HG02798 (cell line): ENCODE measurements around the gene ASXL1.
"Not testable (repeated sequence)": the region's sequence is repeated elsewhere in the genome, so short reads cannot be mapped to it uniquely, and the experiment has no call there.

Experiments used
- ATAC-seq: cut with Tn5 transposase; IDR thresholded peaks from one replicate; pipeline ENCODE4 v1.9.1; 2021; ENCODE audit warnings: mild to moderate bottlenecking; ENCODE audit not compliant: unreplicated experiment, poor library complexity

The ASXL1 gene

DNA sequence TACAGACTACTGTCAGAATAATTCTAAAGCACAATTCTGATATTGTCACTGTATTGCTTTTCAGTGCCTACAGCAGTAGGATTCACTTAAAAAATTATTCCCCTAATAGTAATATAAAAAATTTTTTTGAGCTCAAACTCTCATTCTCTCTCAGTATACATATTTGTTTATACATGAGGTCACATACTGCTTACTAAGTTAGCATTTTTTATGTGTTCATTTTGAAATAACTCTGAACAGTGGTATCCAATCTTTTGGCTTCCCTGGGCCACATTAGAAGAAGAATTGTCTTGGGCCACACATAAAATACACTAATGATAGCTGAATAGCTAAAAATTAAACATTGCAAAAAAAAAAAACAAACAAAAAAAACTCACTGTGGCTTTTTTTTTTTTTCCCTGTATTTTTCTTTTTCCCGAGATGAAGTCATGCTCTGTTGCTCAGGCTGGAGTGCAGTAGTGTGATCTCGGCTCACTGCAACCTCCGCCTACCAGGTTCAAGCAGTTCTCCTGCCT lies 38.6 kb downstream of the ASXL1 start:
- no peak for ATAC-seq

DNA sequence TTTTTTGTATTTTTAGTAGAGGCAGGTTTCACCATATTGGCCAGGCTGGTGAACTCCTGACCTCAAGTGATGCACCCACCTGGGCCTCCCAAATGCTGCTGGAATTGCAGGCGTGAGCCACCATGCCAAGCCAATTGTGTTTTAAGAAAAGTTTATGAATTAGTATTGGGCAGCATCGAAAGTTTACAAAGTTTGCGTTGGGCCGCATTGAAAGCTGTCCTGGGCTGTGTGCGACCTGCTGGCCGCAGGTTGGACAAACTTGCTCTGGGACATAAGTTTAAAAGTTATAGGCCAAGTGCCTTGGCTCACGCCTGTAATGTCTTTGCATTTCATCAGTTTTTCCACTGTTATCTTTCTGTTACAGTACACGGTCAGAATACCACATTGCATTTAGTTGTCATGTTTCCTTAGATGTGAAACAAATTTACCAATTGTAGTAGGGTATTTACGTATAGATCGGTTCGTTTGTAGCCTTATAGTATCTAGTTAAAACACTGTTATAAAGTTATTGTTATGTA lies 39.5 kb downstream of the ASXL1 start:
- ATAC-seq, result no peak

DNA sequence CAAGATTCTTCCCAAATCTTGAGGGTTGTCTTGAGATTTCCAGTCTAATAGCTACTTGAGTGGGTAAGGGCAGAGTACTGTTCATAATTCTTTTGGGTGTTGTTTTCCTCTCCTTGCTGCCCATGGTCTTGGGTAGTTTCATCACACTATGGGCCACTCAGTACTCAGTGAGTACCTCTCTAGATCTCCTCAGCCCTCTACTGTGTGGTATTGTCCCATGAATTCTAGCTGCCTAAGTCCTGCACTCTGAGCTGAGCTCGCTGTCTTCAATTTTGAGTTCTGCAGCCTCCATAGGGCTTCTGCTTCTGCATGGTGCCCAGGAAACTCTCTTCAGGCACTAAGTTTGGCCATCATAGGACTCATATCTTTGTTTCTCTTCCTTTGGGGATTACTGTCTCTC lies 42.3 kb downstream of the ASXL1 start:
- no peak for ATAC-seq

- no peak for ATAC-seq
Observed at GRCh38 chr20:32404017-32404416, 45.9 kb downstream of the ASXL1 start.

- no peak for ATAC-seq
Observed at GRCh38 chr20:32406701-32407100, 48.6 kb downstream of the ASXL1 start.

DNA sequence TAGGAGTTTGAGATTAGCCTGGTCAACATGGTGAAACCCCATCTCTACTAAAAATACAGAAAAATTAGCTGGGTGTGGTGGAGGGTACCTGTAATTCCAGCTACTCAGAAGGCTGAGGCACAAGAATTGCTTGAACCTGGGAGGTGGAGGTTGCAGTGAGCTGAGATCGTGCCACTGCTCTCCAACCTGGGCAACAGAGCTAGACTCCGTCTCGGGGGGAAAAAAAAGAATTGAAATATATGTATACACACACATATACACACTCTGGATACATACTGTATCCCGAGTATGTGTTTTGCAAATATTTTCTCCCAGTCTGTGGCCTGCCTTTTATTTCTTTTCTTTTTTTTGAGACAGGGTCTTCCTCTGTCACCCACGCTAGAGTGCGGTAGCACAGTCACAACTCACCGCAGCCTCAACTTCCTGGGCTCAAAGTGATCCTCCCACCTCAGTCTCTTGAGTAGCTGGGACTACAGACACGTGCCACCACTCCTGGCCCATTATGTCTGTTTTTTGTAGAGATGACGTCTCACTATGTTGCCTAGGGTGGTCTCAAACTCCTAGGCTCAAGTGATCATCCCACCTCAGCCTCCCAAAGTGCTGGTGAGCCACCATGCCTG lies 49.1 kb downstream of the ASXL1 start:
- not testable (repeated sequence) for ATAC-seq

GRCh38 chr20:32411955-32412706 lies 54.0 kb downstream of the ASXL1 start:
- no peak for ATAC-seq

DNA sequence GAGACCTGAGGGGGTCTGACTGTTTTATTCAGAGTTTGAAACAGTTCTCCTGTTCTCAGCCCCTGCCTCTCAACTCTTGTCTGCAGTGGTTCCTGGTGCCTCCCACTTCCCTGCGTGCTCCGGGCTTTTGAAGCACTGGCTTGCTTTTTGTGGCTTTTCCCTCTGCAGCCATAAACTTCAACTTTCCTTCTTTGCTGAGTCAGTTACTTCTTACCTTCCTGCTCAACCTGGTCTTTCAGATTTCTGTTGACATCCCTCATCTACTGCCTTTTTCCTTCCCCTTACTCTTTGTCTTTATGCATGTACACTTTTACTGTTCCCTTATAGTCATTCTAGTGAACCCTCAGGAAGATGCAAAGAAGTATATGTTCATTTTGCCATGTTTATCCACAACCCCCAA lies 57.4 kb downstream of the ASXL1 start:
- ATAC-seq, result no peak

DNA sequence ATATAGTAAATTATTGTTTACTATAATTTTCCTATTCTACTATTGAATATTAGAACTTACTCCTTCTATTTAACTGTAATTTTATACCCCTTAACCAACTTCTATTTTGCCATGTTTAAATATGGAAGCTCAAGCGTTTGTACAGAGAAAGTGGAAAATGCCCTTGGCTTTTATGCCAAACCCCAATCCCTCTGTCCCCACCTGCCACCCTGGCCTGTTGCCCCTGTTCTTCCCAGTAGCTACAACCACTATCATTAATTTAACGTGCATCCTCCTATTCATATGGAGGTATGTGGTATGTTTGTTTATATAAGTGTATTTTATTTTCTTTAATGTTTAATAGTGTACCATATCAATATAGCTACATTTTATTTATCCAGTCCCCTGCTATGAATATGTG lies 58.1 kb downstream of the ASXL1 start:
- ATAC-seq, result no peak

DNA sequence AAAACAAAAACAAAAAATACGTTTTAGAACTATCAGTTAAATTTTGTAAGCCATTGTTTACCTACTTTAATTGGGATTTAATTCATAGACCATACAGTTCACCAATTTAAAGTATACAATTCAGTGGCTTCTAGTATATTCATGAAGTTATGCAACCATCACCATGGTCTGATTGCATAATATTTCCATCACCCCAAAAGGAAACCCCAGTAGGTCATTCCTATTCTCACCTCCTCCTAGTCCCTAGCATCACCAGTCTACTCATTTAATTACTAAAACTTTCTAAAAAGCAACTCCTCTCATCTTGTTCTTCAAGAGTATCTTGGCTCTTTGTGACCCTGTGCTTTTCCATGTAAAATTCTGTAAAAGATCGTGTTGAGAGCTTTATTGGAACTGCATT lies 60.2 kb downstream of the ASXL1 start:
- no peak for ATAC-seq

- ATAC-seq, result no peak
Observed at GRCh38 chr20:32421290-32421689, 63.2 kb downstream of the ASXL1 start.

DNA sequence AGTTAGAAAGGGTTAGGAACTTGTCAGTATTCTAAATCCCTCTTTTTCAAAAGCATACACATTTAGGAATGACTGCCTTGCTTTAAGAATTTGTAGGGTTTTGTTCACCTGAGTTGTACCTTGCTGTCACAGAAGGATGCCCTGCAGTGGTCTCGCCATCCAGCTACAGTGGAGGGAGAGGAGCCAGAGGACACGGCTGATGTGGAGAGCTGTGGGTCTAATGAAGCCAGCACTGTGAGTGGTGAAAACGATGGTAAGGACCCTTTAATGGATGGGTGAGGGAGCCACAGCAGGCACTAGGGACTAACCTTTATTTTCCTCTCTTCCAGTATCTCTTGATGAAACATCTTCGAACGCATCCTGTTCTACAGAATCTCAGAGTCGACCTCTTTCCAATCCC lies 69.9 kb downstream of the ASXL1 start:
- ATAC-seq, result no peak

GRCh38 chr20:32429343-32429742 lies 71.2 kb downstream of the ASXL1 start:
- no peak for ATAC-seq

- ATAC-seq, result no peak
Observed at GRCh38 chr20:32429745-32430360, 71.7 kb downstream of the ASXL1 start.

DNA sequence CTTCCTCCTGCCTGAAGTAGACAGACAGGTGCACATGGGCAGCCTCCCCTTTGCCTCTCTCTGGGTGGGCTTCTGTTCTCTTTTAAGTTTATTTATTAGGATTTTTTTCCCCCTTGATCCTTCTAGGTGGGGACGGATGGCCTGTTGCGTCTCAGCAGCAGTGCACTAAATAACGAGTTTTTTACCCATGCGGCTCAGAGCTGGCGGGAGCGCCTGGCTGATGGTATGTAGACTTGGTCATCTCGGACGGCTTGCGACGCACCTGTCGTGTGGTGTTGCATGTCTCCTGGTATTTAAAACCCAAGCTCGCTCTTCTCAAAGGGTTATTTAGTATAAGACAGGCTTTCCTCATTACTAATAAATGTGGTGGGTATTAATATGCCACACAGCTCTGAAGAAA lies 73.3 kb downstream of the ASXL1 start:
- no peak for ATAC-seq

DNA sequence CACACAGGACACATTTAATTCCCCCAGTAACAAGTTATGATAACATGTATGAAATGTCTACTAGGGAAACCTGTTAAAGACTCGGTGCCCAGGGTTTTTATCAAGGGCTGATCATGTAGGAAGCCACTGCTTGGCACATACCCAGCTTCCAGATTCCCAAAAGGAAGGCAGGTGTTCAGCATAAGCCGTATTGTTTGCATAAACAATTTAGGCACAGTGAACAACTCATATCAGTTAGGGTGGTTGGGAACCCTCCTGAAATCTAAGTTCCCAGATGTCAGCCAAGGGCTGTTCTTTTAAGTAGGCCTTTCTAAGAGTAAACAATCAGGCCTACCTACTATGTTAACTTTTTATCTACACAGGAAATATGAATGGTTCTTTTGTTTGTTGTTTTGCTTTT lies 74.1 kb downstream of the ASXL1 start:
- no peak for ATAC-seq

- ATAC-seq, result no peak
Observed at GRCh38 chr20:32433311-32434021, 75.3 kb downstream of the ASXL1 start.

- ATAC-seq, result no peak
Observed at GRCh38 chr20:32434434-32434833, 76.3 kb downstream of the ASXL1 start.

DNA sequence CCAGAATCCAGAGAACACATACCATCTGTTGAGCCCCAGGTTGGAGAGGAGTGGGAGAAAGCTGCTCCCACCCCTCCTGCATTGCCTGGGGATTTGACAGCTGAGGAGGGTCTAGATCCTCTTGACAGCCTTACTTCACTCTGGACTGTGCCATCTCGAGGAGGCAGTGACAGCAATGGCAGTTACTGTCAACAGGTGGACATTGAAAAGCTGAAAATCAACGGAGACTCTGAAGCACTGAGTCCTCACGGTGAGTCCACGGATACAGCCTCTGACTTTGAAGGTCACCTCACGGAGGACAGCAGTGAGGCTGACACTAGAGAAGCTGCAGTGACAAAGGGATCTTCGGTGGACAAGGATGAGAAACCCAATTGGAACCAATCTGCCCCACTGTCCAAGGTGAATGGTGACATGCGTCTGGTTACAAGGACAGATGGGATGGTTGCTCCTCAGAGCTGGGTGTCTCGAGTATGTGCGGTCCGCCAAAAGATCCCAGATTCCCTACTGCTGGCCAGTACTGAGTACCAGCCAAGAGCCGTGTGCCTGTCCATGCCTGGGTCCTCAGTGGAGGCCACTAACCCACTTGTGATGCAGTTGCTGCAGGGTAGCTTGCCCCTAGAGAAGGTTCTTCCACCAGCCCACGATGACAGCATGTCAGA lies 77.4 kb downstream of the ASXL1 start:
- ATAC-seq, result no peak
